Amygdala (tissue), 56 donors: ENCODE data around the gene UVRAG.
"Not testable (repeated sequence)": the region's sequence is repeated elsewhere in the genome, so short reads cannot be mapped to it uniquely, and the experiment has no call there.

Experiments used
- DNase-seq, 56 donors: peaks; one replicate each; lab custom pipeline; 2025; lab: John Stamatoyannopoulos, UW

UVRAG gene

GRCh38 chr11:75910426-75911145, 95.6 kb downstream of the UVRAG start:
- DNase-seq = no peak

DNA sequence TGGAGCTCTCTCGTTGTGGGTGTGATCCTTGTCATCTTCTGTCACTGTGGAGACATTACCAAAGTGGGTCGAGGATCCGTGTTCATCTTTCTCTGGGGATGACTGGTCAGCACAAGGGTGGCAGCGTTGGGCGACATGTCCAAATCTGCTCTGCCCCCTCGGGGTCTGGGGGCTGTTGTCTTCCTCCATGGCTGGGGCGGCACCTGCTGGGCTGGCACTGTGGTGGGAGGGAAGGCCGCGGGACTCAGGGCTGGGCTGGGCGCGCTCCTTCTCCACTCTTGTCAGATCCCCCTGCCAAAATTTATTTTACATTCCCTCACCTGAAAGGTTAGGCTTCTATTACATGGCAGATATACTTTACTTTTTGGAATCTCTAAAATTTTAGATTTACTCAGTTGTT, 96.4 kb downstream of the UVRAG start:
- no peak for DNase-seq

GRCh38 chr11:75913984-75914383, 99.0 kb downstream of the UVRAG start:
- DNase-seq = no peak

GRCh38 chr11:75916882-75917281, 101.9 kb downstream of the UVRAG start:
- DNase-seq = no peak

DNA sequence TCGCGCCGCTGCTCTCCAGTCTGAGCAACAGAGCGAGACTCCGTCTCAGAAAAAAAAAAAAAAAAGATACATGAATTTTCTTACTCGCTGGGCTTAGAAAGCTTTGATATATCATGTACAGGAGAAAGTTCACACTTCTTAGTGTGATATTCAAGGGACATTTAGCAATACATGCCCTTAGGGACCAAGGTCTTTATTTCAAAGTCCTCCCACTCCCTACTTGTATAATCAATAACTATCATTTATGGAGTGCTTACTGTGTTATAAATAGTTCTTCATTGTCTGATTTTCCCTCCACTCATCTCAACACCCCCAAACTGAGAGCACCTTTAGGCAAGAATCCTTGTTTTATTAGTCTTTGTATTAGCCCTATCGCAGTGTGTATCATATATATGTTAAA, 103.3 kb downstream of the UVRAG start:
- no peak for DNase-seq

DNA sequence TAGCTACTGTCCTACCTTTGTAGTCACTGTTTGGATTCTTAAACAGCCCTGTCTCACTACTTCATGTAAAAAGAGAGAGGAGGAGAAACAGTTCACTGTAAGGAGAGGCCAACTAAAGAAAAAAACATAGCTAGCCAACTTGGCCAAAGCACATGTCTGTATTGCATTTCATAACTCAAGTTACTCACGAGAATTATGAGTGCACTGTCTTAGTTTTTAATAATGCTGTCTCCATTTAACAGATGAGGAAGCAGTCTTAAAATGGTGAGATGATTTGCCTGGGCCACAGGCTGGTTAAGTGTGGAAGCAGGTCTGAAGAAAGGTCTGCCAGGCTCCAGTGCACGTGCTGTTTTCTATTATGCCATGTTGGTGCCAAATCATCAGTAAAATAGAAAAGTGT, 104.5 kb downstream of the UVRAG start:
- no peak for DNase-seq

GRCh38 chr11:75920848-75921247, 105.8 kb downstream of the UVRAG start:
- DNase-seq = no peak

- no peak for DNase-seq
Observed at GRCh38 chr11:75921808-75922207, 106.8 kb downstream of the UVRAG start.

DNA sequence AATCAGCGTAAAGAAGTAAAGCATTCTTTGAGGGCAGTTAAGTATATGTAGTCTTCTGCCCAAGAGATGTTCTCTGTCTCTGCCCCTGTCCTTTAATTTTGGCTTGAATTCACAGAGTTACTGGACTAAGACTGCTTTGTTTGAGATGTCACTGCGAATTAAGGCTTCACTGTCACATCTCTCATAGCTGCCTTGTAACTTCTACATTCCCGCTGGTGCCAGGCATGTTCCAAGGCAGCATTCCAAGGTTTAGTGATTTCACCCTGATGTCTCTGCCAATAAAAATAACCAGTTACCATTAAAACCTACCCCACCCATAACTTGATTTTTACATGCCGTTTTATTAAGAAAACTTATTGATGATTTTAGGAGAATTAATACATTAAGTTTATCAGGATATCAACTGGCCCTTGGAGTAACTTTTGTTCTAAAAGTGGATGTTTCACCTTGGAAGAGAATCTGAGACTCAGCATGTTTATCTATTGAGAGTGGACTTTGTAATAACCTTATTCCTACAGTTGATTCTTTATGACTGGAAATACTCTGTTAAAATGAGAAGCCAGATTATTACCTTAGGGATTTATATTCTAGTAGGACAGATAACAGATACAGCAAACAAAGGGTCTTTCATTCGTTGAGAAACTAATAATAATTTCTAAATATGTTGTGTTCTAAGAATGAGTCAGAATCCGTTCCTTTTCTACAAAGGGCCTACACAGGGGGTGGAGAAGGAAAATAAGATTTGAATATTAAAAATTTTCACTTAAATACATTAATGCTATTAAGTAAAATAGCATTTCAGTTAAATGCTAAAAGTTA, 110.2 kb downstream of the UVRAG start:
- DNase-seq = peak in 2 of 56 donors; percentile 29 to 35

GRCh38 chr11:75925785-75926164, 110.8 kb downstream of the UVRAG start:
- no peak for DNase-seq

GRCh38 chr11:75929706-75930105, 114.7 kb downstream of the UVRAG start:
- DNase-seq = no peak

- DNase-seq = no peak
Observed at GRCh38 chr11:75930534-75930933, 115.5 kb downstream of the UVRAG start.

GRCh38 chr11:75931124-75931523, 116.1 kb downstream of the UVRAG start:
- DNase-seq = no peak

GRCh38 chr11:75933736-75934135, 118.7 kb downstream of the UVRAG start:
- not testable (repeated sequence) for DNase-seq

GRCh38 chr11:75934851-75935250, 119.8 kb downstream of the UVRAG start:
- no peak for DNase-seq

- no peak for DNase-seq
Observed at GRCh38 chr11:75938543-75938942, 123.5 kb downstream of the UVRAG start.

DNA sequence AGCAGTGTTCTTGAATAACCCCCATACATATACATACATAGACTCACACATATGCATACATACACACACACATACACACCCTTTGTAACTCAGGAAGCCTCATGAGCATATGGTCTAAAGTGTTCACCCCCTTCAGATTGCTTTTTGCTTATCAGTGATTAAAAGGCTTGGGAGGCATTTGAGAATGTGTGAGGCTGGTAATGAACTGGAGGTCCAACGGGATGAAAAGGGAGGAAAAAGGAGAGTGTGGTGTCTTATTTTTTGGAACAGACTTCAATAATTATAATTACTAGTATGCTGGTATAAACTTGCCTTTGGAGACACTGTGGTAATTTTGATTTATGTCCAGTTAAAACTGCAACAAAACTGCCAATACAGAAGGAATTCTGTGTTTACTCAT, 124.5 kb downstream of the UVRAG start:
- no peak for DNase-seq

- no peak for DNase-seq
Observed at GRCh38 chr11:75939992-75940391, 125.0 kb downstream of the UVRAG start.

DNA sequence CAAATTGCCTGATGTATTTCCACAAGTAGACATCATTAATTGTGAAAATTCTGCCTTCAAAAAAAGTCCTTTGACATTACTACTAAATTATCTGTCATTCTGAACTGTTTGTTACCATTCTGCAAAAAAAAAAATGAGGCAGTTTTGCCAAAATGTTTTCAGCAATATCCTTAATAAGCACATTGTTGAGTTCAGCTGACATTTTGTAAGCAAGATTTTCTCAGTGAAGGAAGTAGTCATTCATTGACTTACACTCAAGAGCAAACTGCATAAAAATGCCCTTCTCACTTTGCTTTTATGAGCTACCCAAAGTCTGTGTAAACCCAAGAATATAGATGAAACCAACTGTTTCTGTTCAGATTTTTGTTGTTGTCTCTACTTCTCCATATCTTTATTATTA, 125.9 kb downstream of the UVRAG start:
- no peak for DNase-seq

DNA sequence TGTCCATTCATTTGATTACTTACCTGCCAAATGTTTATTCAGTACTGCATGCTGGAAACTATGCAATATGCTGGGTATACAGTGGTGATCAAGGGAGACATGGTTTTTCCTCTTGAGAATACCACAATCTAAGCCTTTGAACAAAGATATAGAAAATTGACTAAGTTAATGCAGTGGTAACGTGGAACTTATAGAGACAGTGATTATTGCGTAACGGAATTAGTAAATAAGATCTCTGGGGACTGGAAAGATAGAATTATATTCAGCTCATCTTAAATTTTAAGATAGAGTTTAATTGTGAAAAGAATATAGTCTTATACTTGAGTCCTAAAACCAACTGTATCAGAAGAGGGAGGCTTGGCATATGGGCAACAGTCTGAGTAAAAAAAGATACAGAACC, 129.5 kb downstream of the UVRAG start:
- no peak for DNase-seq

DNA sequence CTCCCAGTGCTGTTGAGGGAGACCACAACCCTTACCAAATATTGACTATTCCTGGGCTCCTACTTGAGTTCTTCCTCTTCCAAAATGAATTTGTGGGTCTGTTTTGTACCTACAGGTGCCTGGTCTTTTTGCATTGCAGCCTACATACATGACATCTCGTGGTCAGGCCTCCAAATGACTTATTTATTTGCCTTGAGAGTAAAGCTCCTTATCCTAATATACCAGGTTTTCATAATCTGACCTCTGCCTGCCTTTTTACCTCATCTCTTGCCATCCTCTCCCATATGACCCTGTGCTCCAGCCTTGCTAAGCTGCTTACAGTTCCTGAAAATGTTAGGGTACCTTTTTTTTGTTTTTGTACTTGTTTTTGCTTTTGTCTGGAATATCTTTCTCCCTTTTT, 130.4 kb downstream of the UVRAG start:
- DNase-seq = no peak

GRCh38 chr11:75945947-75946346, 130.9 kb downstream of the UVRAG start:
- DNase-seq = no peak
